Hematopoietic multipotent progenitor cell treated with erythropoietin and hydrocortisone succinate and interleukin-3 and kit ligand, for 6 days (in vitro differentiated cells): ENCODE results near the gene RNF151.
"Not testable (repeated sequence)": the region's sequence is repeated elsewhere in the genome, so short reads cannot be mapped to it uniquely, and the experiment has no call there.

Experiments used
- DNase-seq: peaks from one replicate; pipeline ENCODE4 v3.0.0-alpha.2; 2015

Gene RNF151

GRCh38 chr16:1939833-1940232, 26.8 kb upstream of the RNF151 start:
- not testable (repeated sequence) for DNase-seq

DNA sequence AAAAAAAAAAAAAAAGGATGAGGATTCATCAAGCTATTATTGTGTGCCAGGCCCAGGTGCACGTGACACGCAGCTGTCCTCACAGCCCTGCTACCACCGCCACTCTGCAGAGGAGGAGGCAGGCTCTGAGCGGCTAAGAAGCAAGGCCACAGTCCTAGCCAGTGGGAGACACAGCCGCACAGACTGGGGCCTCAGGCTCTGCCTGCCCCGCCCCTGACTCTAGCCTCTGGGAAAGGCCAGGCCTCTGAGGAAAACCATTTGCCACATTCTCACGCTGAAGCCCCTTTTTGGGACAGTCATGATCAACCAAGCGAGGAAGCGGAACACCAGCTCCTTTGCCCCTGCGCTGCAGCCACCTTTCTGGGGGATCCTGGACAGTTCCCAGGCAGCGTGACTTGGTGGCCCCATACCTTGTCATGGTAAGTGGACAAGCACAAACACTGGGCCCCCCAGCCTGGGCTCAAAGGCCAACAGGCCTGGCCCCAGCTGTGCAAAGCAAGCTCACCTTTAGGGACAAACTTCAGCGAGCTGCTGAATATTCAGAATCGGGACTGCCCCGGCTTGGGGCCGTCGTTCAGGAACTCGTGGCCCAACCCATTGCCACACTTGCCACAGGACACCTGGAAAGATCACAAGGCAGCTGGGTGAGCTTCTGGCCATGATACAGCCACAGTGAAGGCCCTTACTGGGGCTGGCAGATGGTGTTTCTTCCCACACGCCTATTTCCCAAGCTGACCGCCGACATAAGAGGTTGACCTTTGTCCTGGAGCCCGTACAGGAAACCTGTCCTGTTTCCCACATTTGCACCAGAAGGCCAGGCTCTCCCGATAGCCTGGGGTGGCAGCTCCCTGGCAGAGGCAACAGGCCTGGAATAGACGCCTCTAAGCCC, 26.1 kb upstream of the RNF151 start:
- DNase-seq = no peak

- DNase-seq = no peak
Observed at GRCh38 chr16:1941162-1942046, 25.3 kb upstream of the RNF151 start.

DNA sequence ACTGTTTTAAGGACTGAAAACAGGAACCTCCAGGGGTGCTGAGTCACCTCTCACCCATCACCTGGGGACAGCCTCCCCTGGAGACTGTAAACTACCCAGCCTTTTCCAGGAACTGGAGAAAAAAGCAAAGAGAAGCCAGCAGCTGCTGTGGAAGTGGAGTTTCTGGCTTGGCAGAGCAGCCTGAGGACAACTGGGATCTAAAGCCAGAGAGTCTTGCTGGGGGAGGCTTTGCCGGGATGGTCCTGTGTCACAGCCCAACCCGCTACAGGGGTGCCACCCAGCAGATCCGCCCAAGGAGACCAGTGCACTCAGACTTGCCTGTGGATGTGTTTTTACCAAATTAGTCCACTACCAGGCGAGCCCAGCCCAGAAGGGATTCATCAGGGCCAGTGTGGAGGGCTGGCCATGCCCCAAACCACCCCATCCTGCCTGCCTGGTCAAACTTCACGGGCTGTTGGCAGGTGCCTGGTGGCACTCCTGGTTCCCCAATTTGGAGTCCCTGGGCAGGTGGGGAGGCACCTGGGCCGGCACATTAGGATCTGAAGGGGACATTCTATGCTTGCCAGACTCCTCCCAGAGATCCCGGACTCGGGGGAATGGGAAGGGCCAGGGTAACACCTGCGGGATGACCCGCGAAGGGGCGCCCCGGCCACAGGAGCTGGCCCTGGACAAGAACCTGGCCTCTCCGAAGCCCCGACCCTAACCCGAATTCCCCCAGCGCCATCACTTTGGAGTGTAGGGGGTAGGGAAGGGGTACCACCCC, 24.4 kb upstream of the RNF151 start:
- DNase-seq = peak; percentile 47

GRCh38 chr16:1942810-1943726, 23.6 kb upstream of the RNF151 start, which contains the start of gene MSRB1:
TSS of gene MSRB1 (minus strand) at chr16:1943199. CDS start at chr16:1943156, 43 bp downstream.
- DNase-seq = peak; percentile 100

DNA sequence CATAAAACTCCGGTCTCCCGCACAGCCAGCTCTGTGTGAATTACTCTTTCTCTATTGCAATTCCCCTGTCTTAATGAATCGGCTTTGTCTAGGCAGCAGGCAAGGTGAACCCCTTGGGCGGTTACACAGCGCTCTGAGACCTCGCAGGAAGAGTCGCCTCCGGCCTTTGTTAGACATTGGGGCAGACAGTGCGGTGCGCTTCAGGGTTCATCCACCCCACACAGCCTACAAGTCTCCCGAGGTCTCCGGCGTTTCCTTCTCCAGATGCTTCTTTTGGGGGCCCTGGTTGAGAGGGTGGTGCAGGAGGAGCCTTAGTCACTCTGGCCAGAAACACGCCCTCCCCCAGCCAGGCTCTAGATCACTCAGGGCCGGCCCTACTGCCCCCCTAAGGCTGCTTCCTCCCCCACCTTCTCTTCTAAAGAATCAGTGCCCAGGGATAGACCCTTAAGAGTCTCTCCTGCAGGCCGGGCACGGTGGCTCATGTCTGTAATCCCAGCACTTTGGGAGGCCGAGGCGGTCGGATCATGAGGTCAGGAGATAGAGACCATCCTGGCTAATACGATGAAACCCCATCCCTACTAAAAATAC, 21.9 kb upstream of the RNF151 start:
- DNase-seq = no peak

- DNase-seq = no peak
Observed at GRCh38 chr16:1945559-1946391, 20.9 kb upstream of the RNF151 start.

- DNase-seq = no peak
Observed at GRCh38 chr16:1946495-1947368, 19.9 kb upstream of the RNF151 start.

- no peak for DNase-seq
Observed at GRCh38 chr16:1947369-1947670, 19.3 kb upstream of the RNF151 start.

GRCh38 chr16:1949507-1949906, 17.1 kb upstream of the RNF151 start:
- no peak for DNase-seq

DNA sequence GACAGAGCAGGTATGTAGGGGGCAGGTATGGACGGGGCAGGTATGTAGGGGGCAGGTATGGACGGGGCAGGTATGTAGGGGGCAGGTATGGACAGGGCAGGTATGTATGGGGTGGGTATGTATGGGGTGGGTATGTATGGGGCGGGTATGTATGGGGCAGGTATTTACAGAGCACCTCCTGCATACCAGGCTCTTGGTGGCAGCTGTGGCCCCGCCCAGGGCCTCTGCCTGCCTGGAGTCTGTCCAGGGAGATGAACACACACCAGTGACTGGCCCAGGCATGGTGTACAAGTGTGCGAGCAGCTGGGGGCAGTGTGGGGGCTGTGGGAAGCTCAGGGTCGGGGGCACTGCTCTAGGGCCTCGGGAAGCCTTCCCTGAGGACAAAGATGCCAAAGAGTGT, 16.6 kb upstream of the RNF151 start:
- no peak for DNase-seq

- no peak for DNase-seq
Observed at GRCh38 chr16:1950559-1950958, 16.1 kb upstream of the RNF151 start.

- no peak for DNase-seq
Observed at GRCh38 chr16:1953734-1954133, 12.9 kb upstream of the RNF151 start.

DNA sequence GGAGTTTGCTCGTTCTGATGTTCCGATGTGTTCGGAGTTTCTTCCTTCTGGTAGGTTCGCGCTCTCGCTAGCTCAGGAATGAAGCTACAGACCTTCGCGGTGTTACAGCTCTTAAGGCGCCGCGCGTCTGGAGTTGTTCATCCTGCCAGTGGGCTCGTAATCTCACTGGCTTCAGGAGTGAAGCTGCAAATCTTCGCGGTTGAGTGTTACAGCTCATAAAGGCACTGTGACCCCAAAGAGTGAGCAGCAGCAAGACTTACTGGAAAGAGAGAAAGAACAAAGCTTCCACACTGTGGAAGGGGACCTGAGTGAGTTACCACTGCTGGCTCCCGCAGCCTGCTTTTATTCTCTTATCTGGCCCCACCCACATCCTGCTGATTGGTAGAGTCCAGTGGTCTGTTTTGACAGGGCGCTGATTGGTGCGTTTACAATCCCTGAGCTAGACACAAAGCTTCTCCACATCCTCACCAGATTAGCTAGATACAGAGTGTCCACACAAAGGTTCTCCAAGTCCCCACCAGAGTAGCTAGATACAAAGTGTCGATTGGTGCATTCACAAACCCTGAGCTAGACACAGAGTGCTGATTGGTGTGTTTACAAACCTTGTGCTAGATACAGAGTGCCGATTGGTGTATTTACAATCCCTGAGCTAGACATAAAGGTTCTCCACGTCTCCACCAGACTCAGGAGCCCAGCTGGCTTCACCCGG, 9.1 kb upstream of the RNF151 start:
- not testable (repeated sequence) for DNase-seq

DNA sequence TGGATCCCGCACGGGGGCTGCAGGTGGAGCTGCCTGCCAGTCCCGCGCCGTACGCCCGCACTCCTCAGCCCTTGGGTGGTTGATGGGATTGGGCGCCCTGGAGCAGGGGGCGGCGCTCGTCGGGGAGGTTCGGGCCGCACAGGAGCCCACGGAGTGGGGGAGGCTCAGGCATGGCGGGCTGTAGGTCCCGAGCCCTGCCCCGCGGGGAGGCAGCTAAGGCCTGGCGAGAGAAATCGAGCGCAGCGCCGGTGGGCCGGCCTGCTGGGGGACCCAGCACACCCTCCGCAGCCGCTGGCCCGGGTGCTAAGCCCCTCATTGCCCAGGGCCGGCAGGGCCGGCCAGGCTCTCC, 8.5 kb upstream of the RNF151 start:
- not testable (repeated sequence) for DNase-seq

- DNase-seq = no peak
Observed at GRCh38 chr16:1958715-1959268, 7.9 kb upstream of the RNF151 start.

DNA sequence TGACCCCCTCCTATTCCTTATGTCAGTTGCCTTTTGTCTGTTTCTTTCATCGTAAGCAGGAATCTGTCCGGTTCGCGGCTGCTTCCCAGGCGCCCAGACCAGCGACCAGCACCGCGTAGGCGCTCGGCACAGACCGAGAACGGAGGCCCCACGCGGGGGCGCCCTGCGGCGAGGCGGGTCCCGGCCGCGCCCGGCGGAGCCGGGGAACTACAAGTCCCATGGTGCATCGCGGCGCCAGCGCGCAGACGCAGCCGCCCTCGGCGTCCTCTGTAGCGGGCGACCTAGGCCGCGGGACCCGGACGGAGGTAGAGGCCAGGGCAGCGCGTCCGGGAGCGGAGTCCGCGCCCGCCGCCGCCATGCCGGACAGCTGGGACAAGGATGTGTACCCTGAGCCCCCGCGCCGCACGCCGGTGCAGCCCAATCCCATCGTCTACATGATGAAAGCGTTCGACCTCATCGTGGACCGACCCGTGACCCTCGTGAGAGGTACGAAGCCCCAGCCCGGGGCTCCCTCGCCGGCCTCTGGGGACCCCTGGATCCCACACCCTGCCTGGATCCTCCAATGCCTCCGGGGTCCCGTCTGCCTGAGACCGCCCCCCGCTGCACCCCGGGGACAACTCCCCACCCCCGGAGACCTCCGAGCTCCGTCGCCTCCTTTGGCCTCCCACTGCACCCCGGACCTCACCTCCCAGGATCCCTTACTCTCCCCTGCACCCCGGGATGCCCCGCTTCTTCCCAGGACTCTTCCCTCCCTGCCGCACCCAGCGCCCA, 7.2 kb upstream of the RNF151 start, which contains the start of gene NDUFB10:
Gene NDUFB10 (plus strand): TSS at position 270 of the 771 bp plus-strand sequence. CDS start 87 bp downstream, at position 357.
- DNase-seq = peak; percentile 94
